HuH-7 (cell line): ENCODE results near the gene GORASP1.

Source experiments
- DNase-seq: peaks from one replicate; pipeline ENCODE4 v3.0.0; 2011; ENCODE audit warnings: low spot score

Gene GORASP1

GRCh38 chr3:39107388-39108199 lies at the start of gene GORASP1, which contains the start of gene TTC21A:
TSS of gene GORASP1 (minus strand) at chr3:39107627. CDS start at chr3:39107541, 86 bp downstream.
TSS of gene TTC21A (plus strand) at chr3:39107680. CDS start at chr3:39107838, 158 bp downstream.
- peak; percentile 96 for DNase-seq

GRCh38 chr3:39156421-39156820 lies 49.0 kb upstream of the GORASP1 start:
- no peak for DNase-seq

DNA sequence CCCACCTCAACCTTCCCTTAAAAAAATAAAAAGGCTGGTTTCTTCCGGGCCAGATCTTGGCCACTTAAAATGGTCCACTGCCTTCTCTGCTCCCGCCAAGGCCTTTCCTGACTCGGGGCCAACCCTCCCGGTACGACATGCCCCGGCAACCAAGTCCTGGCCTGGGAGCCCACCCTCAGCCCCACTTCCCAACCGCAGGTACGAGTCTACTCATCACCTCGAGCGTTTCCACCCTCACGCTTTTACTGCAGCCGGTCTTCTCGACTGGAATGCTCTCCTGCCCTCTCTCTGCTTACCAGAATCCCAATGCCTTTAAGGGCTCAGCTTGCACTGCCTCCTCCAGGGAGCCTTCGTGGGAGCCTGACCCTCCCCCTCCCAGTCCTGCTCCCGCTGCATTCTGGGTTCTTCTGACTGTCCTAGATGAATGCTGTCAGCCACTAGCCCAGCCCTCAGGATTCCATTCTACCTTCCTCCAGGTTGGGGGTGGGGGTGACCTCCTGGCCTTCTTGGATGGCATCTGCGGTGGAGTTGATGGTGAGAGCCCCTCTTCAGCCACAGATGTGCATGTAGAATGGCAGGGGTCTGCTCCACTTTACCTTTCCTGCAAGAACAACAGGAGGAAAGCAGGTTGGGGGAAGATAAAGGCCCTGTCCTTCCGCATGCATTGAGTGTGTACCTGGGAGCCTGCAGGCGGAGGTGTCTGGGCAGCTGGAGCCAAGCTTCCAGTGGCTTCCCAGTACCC lies 47.0 kb upstream of the GORASP1 start:
- peak; percentile 90 for DNase-seq

- DNase-seq: no peak
Observed at GRCh38 chr3:39153977-39154279, 46.5 kb upstream of the GORASP1 start.

GRCh38 chr3:39150803-39151631 lies 43.6 kb upstream of the GORASP1 start:
- no peak for DNase-seq

DNA sequence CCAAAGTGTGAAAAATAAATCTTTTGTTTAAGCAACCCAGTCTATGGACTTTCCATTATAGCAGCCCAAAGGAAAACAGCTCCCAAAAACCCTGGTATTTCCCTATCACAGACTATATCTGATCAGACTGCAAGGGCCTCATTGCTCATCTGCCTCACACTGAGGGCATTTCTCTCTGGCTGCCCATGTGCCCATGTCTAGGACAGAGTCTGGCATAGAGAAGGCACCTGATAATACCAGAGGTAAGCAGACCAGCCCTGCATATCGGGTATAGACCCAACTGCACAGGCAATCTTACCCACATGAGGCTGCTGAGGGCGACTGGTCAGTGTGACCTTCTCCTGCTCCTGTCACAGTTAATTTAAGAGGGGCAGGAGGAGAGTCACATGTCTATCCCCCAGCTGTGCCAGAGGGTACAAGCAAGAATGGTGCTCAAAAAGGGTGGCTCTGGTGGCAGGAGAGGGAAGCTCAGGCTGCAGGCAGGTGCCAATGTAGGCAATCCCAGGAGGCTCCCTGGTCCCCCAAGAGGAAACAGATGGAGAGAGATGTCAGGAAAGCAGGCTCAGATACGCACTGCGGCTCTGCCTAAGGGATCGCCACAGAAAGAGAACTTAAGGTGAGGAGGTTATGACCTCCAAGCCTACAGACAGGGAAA lies 42.8 kb upstream of the GORASP1 start:
- no peak for DNase-seq

DNA sequence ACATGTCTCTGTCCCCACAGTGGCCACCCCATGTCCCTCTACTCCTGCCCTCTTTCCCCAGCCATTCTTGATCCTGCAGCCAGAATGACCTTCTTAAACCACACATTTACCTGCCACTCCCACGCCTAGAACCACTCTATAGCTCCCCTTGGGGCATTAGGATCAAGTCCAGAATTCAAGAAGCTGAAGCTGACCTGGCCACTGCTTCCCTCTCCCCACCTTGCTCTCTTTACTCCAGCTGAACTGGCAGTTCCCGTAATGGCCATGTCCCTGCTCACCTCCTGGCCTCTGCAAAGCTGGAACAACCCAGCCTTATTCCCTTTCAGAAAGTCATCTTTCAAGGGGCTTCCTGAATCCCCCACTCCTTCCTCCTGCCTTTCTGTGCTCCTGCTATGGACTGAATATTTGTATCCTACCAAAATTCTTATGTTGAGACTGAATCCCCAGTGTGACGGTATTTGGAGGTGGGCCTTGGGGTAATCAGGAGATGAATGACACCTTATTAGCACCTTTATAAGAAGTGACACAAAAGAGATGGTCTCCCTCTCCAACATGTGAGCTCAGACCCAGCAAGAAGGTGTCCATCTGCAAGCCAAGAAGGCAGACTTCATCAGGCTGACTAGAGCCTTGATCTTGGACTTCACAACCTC lies 42.2 kb upstream of the GORASP1 start:
- DNase-seq: no peak

- DNase-seq: no peak
Observed at GRCh38 chr3:39149059-39149455, 41.6 kb upstream of the GORASP1 start.

DNA sequence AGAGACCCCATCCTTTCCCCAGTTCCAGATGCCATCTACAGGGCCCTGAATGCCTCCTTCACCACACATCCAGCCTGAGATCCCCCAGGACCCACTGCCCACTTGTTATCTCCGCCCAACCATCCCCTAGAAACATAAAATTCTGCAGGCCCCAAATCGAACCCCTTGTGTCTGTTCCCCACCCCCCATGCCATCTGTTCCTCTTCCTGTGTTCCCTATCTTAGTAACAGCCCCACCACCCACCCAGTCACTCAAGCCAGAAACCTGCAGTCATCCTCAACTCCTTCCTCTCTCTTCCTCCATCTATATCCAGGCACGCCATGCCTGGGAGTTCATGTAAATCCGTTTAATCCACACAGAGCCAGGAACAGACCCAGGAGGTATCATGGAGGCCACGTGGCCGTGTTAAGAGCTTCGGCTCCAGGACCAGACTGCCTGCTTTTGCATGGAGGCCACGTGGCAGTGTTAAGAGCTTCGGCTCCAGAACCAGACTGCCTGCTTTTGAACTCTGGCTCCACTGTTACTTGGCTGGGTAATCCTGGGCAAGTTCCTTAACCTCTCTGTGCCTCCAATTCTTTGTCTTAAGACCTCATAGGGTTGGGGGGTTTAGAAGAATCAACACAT lies 41.1 kb upstream of the GORASP1 start:
- DNase-seq: no peak

GRCh38 chr3:39147711-39148434 lies 40.4 kb upstream of the GORASP1 start:
- DNase-seq: no peak

DNA sequence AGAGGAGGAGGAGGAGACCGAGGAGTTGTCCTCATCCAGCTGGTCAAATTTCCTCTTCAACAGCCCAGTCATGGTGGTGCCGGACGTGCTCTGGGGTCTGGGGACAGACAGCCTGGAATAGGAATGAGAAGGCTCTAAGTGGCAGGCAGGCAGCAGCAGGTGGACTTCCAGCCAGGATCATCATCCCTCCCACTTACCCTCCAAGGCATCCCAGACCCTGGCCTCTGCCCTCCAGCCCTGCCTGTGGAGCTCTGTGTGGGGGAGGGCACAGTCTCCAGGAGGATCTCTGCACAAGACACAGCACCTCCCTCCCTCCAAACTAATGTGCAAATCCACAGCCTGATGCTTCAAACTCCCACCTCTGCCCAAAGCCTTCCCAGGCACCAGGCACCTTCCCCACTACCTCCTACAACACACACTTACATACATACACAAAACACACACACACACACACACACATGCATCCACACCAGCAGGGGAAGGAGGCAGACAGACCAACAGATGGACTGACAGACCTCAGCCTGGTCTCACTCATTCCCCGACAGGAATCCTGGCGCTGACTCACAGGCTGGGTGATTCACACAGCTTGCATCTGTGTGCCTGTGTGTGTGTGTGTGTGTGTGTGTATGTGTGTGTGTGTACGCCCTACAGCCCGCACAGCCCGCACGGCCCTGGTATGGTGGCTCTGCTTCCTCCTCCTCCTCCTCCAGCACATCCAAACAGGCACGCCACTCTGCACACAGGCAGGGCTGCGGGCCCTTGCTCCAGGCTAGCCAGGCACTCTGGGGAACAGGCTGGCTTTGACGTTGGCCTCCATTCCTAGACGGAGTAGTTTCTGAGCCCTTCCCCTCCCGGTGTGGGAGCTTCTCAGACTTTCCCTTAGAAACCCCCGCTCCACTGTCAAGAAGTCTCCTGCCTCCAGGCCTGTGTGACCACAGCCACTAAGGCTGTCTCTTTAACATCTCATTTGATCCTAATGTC lies 39.5 kb upstream of the GORASP1 start:
- no peak for DNase-seq

DNA sequence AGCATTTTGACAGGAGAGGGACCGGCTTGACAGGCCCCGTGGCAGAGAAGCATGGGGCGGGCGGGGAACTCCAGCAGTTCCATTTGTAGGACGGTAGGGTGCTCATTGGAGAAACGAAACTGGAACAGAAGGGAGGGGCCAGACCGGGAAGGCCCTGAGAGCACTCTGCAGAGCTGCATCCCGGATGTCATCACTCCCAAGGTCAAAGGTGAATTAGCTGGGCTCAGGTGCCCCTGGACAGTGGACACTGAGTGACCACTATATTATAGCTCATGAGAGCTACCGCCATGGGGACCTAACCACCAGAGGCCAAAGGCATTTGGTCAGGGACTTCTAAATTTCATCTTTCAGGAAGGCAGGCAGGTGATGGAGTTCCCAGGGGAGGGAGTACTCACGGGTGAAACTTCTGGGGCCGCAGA lies 38.7 kb upstream of the GORASP1 start:
- DNase-seq: no peak

- no peak for DNase-seq
Observed at GRCh38 chr3:39144748-39145380, 37.4 kb upstream of the GORASP1 start.

- DNase-seq: no peak
Observed at GRCh38 chr3:39144095-39144747, 36.8 kb upstream of the GORASP1 start.

- no peak for DNase-seq
Observed at GRCh38 chr3:39143051-39143885, 35.8 kb upstream of the GORASP1 start.

GRCh38 chr3:39142067-39142466 lies 34.6 kb upstream of the GORASP1 start:
- no peak for DNase-seq
